Raji (cell line): ENCODE data around the gene TPST2.

Source experiments
- POLR2A ChIP-seq: IDR thresholded peaks from 2 replicates; pipeline ENCODE4 v1.6.1; 2011; ENCODE audit warnings: low read depth, low read length, control low read depth; ENCODE audit not compliant: insufficient read depth

The TPST2 gene

GRCh38 chr22:26522592-26522991 is 67.3 kb downstream of the TPST2 start:
- no peak for TF ChIP-seq POLR2A

DNA sequence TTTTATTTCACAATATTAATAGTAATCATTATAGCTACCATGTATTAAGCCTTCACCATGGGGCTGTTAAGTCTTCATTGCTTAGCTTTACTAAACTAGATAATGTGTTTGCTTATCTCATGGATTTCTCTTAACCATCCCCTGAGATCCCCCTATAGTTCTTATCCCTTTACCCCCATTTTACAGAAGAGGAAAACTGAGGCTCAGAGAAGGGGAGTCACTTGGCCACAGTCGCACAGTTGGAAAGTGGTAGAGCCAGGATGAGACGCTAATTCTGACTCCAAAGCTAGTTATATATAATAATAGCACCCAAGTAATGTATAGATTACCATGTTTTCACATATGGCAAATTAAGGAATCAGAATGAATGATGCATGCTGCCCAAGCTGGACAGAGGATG is 67.9 kb downstream of the TPST2 start:
- TF ChIP-seq POLR2A, result no peak

DNA sequence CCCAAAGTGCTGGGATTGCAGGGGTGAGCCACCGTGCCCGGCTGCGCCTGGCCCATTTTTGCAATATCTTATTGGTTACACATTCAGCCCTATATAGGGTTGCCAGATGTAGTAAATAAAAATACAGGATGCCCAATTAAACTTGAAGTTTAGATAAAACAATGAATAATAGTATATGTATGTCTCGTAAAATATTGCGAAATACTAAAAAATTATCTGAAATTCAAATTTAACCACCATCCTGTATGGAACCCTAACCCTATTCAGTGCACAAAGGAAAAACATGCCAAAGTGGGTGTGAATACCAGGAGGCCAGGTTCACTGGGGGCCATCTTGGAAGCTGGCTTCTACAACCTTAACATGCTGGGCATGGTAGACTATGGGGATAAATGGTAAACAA is 72.5 kb downstream of the TPST2 start:
- no peak for TF ChIP-seq POLR2A

- no peak for TF ChIP-seq POLR2A
Observed at GRCh38 chr22:26516503-26516902, 73.4 kb downstream of the TPST2 start.

GRCh38 chr22:26515931-26516330 is 74.0 kb downstream of the TPST2 start:
- no peak for TF ChIP-seq POLR2A

DNA sequence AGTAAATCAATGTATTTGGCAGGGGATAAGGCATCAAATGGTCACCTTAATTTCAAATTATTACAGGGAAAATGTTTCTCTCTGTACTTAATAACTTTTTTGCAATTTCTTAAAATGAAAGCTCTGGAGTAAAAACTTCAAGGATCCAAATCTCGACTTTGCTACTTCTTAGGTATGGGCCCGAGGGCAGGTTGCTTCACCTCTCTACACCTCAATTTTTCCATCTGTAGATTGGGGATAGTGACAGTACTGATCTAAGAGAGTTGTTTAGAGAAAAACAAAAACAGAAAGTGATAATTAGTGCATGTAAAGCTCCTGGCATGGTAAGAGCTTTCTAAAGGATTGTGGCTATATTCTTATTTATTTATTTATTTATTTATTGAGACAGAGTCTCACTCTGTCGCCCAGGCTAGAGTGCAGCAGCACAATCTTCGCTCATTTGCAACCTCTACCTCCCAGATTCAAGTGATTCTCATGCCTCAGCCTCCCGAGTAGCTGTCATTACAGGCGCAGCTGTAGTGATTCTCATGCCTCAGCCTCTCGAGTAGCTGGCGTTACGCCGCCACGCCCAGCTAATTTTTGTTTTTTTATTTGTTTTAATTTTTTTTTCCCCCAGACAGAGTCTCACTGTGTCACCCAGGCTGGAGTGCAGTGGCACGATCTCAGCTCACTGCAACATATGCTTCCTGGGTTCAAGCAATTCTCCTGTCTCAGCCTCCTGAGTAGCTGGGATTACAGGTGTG is 75.3 kb downstream of the TPST2 start:
- TF ChIP-seq POLR2A, result no peak

GRCh38 chr22:26513838-26514237 is 76.1 kb downstream of the TPST2 start:
- TF ChIP-seq POLR2A, result no peak

- TF ChIP-seq POLR2A, result peak; percentile 84
Observed at GRCh38 chr22:26512149-26512793, 77.7 kb downstream of the TPST2 start, which contains the start of gene TFIP11. Gene TFIP11, minus strand, starts transcription at chr22:26512473. Its CDS starts 2,201 bp downstream, at chr22:26510272.

DNA sequence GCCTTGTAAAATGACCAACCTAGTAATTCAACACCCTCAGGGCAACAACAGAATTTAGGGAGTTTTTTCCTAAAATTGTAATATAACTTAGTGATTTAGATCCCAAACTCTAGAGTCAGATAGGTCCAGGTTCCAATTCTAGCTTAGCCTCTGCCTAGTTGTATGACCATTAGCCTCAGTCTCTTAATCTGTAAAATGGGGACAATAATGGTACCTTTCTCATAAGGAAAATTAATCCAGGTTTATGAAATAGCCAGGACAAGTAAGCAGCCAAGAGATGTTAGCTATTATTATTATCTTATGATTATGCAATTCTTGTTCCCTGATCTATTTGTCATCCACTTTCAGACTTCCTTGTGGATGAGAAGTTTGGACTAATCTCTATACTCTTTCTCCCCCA is 81.8 kb downstream of the TPST2 start:
- TF ChIP-seq POLR2A, result no peak

GRCh38 chr22:26503758-26504157 is 86.2 kb downstream of the TPST2 start:
- TF ChIP-seq POLR2A, result no peak

DNA sequence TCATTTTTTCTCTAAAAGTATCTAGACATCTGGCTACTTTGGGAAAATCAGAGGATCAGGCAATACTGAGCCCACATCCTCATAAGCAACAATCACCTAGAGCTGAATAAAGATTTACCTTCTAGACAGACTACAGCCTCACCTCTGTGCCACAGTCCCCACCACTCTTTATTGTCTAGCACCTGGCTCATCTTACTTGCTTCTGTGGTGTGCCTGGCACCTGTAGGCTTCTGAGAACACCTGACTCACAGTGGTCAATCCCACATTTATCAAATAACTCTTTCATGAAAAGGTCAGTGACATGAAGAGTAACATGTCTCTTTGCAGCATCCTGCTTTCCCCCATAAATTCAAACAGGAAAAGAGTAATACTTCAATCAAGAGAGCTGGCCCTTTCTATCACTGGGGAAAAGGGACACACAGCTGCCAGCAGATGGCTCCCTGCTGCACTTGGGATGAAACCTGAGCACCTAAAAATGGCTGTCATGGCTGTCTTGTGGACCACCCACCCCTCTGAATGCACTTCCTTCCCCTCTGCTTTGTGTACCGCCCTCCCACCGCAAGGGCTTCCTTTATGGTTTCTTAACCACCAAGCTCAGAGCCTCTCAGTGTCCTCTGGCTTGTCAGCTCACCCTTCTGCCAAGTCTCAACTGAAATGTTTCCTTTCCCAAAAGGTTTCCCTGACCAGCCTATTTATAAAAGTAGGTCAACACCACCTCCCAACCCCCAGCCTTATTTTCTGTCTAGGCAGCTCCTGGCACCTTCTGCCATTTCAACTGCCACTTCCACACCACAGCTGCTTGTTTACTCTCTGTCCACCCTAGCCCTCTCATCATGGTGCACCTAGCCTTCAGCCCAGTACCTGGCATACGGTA is 87.0 kb downstream of the TPST2 start:
- 0 out of 2 replicates have a peak, but pooled peaks have one; percentile 30 for TF ChIP-seq POLR2A

- TF ChIP-seq POLR2A, result no peak
Observed at GRCh38 chr22:26501996-26502395, 87.9 kb downstream of the TPST2 start.

DNA sequence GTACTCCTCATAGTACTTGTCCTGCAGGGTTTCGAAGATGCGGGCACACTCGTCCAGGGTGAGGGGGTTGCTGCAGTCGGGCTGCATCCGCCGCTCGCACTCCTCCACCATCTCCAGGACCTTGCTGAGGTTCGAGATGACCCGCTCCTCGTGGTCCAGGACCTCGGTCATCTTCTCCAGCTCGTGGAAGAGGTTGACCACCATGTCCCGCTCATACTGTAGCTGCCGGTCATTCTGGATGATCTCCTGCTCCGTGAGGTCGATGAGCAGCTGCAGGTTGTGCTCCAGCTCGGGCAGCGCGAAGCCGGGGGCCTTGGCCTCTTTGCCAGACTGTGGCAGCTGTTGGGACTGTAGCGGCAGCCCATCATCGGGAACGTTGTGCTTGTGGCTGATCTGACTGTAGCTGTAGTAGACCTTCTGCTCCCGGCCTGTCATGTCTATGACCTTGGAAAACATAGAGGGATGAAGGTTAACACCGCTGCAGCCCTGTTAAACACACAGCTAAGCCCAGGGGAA is 90.7 kb downstream of the TPST2 start:
- no peak for TF ChIP-seq POLR2A

- no peak for TF ChIP-seq POLR2A
Observed at GRCh38 chr22:26496456-26496855, 93.5 kb downstream of the TPST2 start.

- no peak for TF ChIP-seq POLR2A
Observed at GRCh38 chr22:26494506-26494905, 95.4 kb downstream of the TPST2 start.
